GM21526 (cell line): ENCODE measurements around the gene COX5B.
"Not testable (repeated sequence)": the region's sequence is repeated elsewhere in the genome, so short reads cannot be mapped to it uniquely, and the experiment has no call there.

Source experiments
- ATAC-seq: cut with Tn5 transposase; IDR thresholded peaks from one replicate; pipeline ENCODE4 v1.9.1; 2021; ENCODE audit warnings: moderate library complexity; ENCODE audit not compliant: unreplicated experiment, low FRiP score

COX5B gene

GRCh38 chr2:97671526-97671925, 25.7 kb downstream of the COX5B start:
- ATAC-seq = no peak

GRCh38 chr2:97672606-97673140, 26.8 kb downstream of the COX5B start:
- ATAC-seq = not testable (repeated sequence)

GRCh38 chr2:97673182-97673914, 27.5 kb downstream of the COX5B start:
- no peak for ATAC-seq

- no peak for ATAC-seq
These were observed 28.0 kb downstream of the COX5B start for GRCh38 chr2:97673915-97674283.

GRCh38 chr2:97675430-97676113, 29.7 kb downstream of the COX5B start:
- no peak for ATAC-seq

- ATAC-seq = no peak
These were observed 30.8 kb downstream of the COX5B start for GRCh38 chr2:97676620-97677019.

GRCh38 chr2:97677480-97677879, 31.6 kb downstream of the COX5B start:
- ATAC-seq = no peak

GRCh38 chr2:97678298-97678697, 32.4 kb downstream of the COX5B start:
- no peak for ATAC-seq

- not testable (repeated sequence) for ATAC-seq
These were observed 41.4 kb downstream of the COX5B start for GRCh38 chr2:97687235-97687634.

- no peak for ATAC-seq
These were observed 42.4 kb downstream of the COX5B start for GRCh38 chr2:97688062-97688827.

GRCh38 chr2:97691166-97691565, 45.3 kb downstream of the COX5B start:
- no peak for ATAC-seq

GRCh38 chr2:97693476-97693875, 47.6 kb downstream of the COX5B start:
- ATAC-seq = no peak

- ATAC-seq = no peak
These were observed 49.9 kb downstream of the COX5B start for GRCh38 chr2:97695744-97696143.

- ATAC-seq = no peak
These were observed 51.7 kb downstream of the COX5B start for GRCh38 chr2:97697252-97698235.
